GM23338 (cell line): ENCODE results near the gene DPH1. TPM values are rescaled to one million over a fixed set of nuclear protein-coding genes. Genes with fewer than 3 reads are reported as not detected.
A peak's percentile ranks its signal among the peaks of the same experiment; 100 is the strongest.

ENCODE experiments used
- ATAC-seq: fragments of 200-7000 bp; cut with Tn5 transposase; 3 replicates; pipeline ENCODE4 v1.9.1; 2020
- DNase-seq: peaks from one replicate; pipeline ENCODE4 v3.0.0-alpha.2; 2015; ENCODE audit warnings: low spot score
- H2AFZ ChIP-seq: fragments of 200-600 bp; sonication (generic); 2 replicates; pipeline ENCODE4 v1.8.0; 2016; ENCODE audit warnings: antibody characterized with exemption, mild to moderate bottlenecking, moderate library complexity
- H3F3A ChIP-seq: fragments of 200-600 bp; sonication (generic); replicated peaks from 2 replicates; pipeline ENCODE4 v1.8.0; 2017; ENCODE audit warnings: antibody characterized with exemption, mixed run types, low read depth
- H3K27ac ChIP-seq: fragments of 200-600 bp; sonication (generic); 2 replicates; pipeline ENCODE4 v1.6.1; 2016; ENCODE audit warnings: low read depth
- H3K27me3 ChIP-seq: fragments of 200-600 bp; sonication (generic); 2 replicates; pipeline ENCODE4 v1.8.0; 2016; ENCODE audit warnings: mild to moderate bottlenecking, mixed run types, moderate library complexity; ENCODE audit not compliant: insufficient read depth
- H3K36me3 ChIP-seq: fragments of 200-600 bp; sonication (generic); 2 replicates; pipeline ENCODE4 v1.8.0; 2016; ENCODE audit warnings: mild to moderate bottlenecking; ENCODE audit not compliant: insufficient read depth
- H3K4me1 ChIP-seq: fragments of 200-600 bp; sonication (generic); 2 replicates; pipeline ENCODE4 v1.8.0; 2016; ENCODE audit warnings: mild to moderate bottlenecking, moderate library complexity; ENCODE audit not compliant: insufficient read depth
- H3K4me2 ChIP-seq: fragments of 200-600 bp; sonication (generic); 2 replicates; pipeline ENCODE4 v1.7.1; 2017; ENCODE audit warnings: mixed run types
- H3K4me3 ChIP-seq: fragments of 200-600 bp; sonication (generic); 2 replicates; pipeline ENCODE4 v1.6.1; 2016; ENCODE audit warnings: mixed run types
- H3K79me2 ChIP-seq: fragments of 200-600 bp; sonication (generic); replicated peaks from 2 replicates; pipeline ENCODE4 v1.8.0; 2017; ENCODE audit warnings: mild to moderate bottlenecking; ENCODE audit not compliant: insufficient read depth
- H3K9me2 ChIP-seq: fragments of 200-600 bp; sonication (generic); 2 replicates; pipeline ENCODE4 v1.8.0; 2017; ENCODE audit not compliant: insufficient read depth
- H4K20me1 ChIP-seq: fragments of 200-600 bp; sonication (generic); replicated peaks from 2 replicates; pipeline ENCODE4 v1.8.0; 2017; ENCODE audit warnings: mild to moderate bottlenecking; ENCODE audit not compliant: insufficient read depth
- H3K27ac Mint-ChIP-seq: 2 replicates; pipeline ENCODE4 v1.8.0; 2020; ENCODE audit warnings: inconsistent platforms, mild to moderate bottlenecking, moderate library complexity, mixed read lengths
- H3K27me3 Mint-ChIP-seq: 3 replicates; pipeline ENCODE4 v1.8.0; 2022; ENCODE audit warnings: low read depth, mild to moderate bottlenecking, moderate library complexity, mixed read lengths, inconsistent platforms; ENCODE audit not compliant: insufficient read depth, poor library complexity
- H3K36me3 Mint-ChIP-seq: 3 replicates; pipeline ENCODE4 v1.8.0; 2021; ENCODE audit warnings: low read depth, mild to moderate bottlenecking, inconsistent platforms, moderate library complexity, mixed read lengths
- H3K4me1 Mint-ChIP-seq: 3 replicates; pipeline ENCODE4 v1.8.0; 2020; ENCODE audit warnings: mild to moderate bottlenecking, inconsistent platforms, mixed read lengths
- H3K4me3 Mint-ChIP-seq: 3 replicates; pipeline ENCODE4 v1.8.0; 2021; ENCODE audit warnings: moderate library complexity, mild to moderate bottlenecking, inconsistent platforms, mixed read lengths
- H3K9me3 Mint-ChIP-seq: 3 replicates; pipeline ENCODE4 v1.8.0; 2020; ENCODE audit warnings: moderate library complexity, mild to moderate bottlenecking, inconsistent platforms, mixed read lengths
- CREB1 ChIP-seq: fragments of 250-450 bp; sonication (Bioruptor Pico); IDR thresholded peaks from 2 replicates; pipeline ENCODE4 v1.5.0; 2020; ENCODE audit warnings: low read depth, mild to moderate bottlenecking, moderate library complexity
- ETS1 ChIP-seq: IDR thresholded peaks from 2 replicates; pipeline ENCODE4 v1.6.1; 2016; ENCODE audit warnings: antibody characterized with exemption
- EZH2phosphoT487 ChIP-seq: fragments of 200-600 bp; sonication (generic); IDR thresholded peaks from one replicate; pipeline ENCODE4 v1.8.1; 2018; ENCODE audit warnings: antibody characterized with exemption; ENCODE audit not compliant: unreplicated experiment
- POLR2AphosphoS5 ChIP-seq: IDR thresholded peaks from 2 replicates; pipeline ENCODE4 v1.6.1; 2016; ENCODE audit warnings: antibody characterized with exemption, low read depth
- REST ChIP-seq: IDR thresholded peaks from one replicate; pipeline ENCODE4 v1.6.1; 2018; ENCODE audit warnings: antibody characterized with exemption; ENCODE audit not compliant: unreplicated experiment
- STAT1 ChIP-seq: IDR thresholded peaks from one replicate; pipeline ENCODE4 v1.6.1; 2016; ENCODE audit warnings: antibody characterized with exemption; ENCODE audit not compliant: unreplicated experiment
- ZNF114 ChIP-seq: fragments of 250-450 bp; sonication (Bioruptor Pico); IDR thresholded peaks from 2 replicates; pipeline ENCODE4 v1.5.0; 2020; ENCODE audit warnings: mild to moderate bottlenecking, moderate library complexity
- polyA plus RNA-seq: library from polyadenylated mRNA; unstranded; fragments of >200 nt; fragmentation: Nextera tagmentation; extraction: Ambion mirVana; gene quantifications from 2 replicates; pipeline ENCODE4 v1.2.1, GENCODE V29; 2016
- total RNA-seq: library from RNA; depleted of rRNA; stranded (reverse); fragments of >200 nt; shearing (Covaris generic); gene quantifications from 2 replicates; pipeline ENCODE4 v1.2.3, GENCODE V29; 2014
- TF ChIP-seq, protein P1 (sequence below), 2 experiments: fragments of 200-600 bp in 1 of 2; sonication (generic) in 1 of 2; conservative IDR thresholded peaks; 2 replicates each; pipeline versions ENCODE4 v1.5.1 to v1.6.1; 2016 to 2017; ENCODE audit warnings: antibody characterized with exemption in 2 of 2, low read depth in 2 of 2, mild to moderate bottlenecking in 2 of 2, moderate library complexity in 1 of 2
- TF ChIP-seq, protein P2 (sequence below): fragments of 250-450 bp; sonication (Bioruptor Pico); IDR thresholded peaks from 2 replicates; pipeline ENCODE4 v1.5.0; 2020; ENCODE audit warnings: mild to moderate bottlenecking, moderate library complexity

The DPH1 gene
- total and polyA plus RNA-seq, 2 experiments from 2014 or later, result 11.8 to 28.2 TPM

GRCh38 chr17:2041561-2042389 lies 11.8 kb downstream of the DPH1 start, which contains the start of gene OVCA2:
Gene OVCA2, plus strand, starts transcription at chr17:2042022. Its CDS starts 26 bp downstream, at chr17:2042048.
- H3F3A ChIP-seq, result peaks cover 10% of the 10 kb centered on the region; the same call in 1 of the 2 replicates
- H2AFZ ChIP-seq, result peak within 1 kb of the TSS; percentile 92; the same call in 1 of the 2 replicates
- H4K20me1 ChIP-seq, result no peaks in the 10 kb centered on the region; the same call in 1 of the 2 replicates
- no peaks in the 10 kb centered on the region for H3K79me2 ChIP-seq
- H3K4me1 ChIP-seq, result peaks cover 7% of the 10 kb centered on the region
- Mint-ChIP-seq H3K4me3 (peak within 1 kb of the TSS; percentile 97), H3K4me1 (peaks cover 5% of the 10 kb centered on the region; the same call in 2 of the 3 replicates), H3K27ac (peak within 1 kb of the TSS; percentile 96), H3K36me3 (peaks cover 16% of the 10 kb centered on the region), H3K9me3 (no peaks in the 10 kb centered on the region), H3K27me3 (peaks cover 24% of the 10 kb centered on the region)
- H3K27ac ChIP-seq, result peak within 1 kb of the TSS; percentile 55
- peak; percentile 98 for DNase-seq
- H3K27me3 ChIP-seq, result peaks cover 17% of the 10 kb centered on the region; the same call in 1 of the 2 replicates
- no peaks in the 10 kb centered on the region for H3K9me2 ChIP-seq
- H3K4me2 ChIP-seq, result peak within 1 kb of the TSS; percentile 96
- TF ChIP-seq ZNF114 (CRISPR knock-in tag), result no peak
- TF ChIP-seq, protein P1, sequence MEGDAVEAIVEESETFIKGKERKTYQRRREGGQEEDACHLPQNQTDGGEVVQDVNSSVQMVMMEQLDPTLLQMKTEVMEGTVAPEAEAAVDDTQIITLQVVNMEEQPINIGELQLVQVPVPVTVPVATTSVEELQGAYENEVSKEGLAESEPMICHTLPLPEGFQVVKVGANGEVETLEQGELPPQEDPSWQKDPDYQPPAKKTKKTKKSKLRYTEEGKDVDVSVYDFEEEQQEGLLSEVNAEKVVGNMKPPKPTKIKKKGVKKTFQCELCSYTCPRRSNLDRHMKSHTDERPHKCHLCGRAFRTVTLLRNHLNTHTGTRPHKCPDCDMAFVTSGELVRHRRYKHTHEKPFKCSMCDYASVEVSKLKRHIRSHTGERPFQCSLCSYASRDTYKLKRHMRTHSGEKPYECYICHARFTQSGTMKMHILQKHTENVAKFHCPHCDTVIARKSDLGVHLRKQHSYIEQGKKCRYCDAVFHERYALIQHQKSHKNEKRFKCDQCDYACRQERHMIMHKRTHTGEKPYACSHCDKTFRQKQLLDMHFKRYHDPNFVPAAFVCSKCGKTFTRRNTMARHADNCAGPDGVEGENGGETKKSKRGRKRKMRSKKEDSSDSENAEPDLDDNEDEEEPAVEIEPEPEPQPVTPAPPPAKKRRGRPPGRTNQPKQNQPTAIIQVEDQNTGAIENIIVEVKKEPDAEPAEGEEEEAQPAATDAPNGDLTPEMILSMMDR (conservative IDR thresholded peaks at IDR 0.05; ENCODE audit: low read depth in 2 of 2), result peak; percentile 7 to 70; a peak in 2 of 4 replicates
- TF ChIP-seq STAT1, result no peak
- TF ChIP-seq REST, result peak; percentile 13
- TF ChIP-seq CREB1 (CRISPR knock-in tag), result peak; percentile 78
- TF ChIP-seq EZH2phosphoT487, result no peak
- peak; percentile 91 for TF ChIP-seq ETS1
- peak; percentile 66 for TF ChIP-seq POLR2AphosphoS5
- TF ChIP-seq, protein P2, sequence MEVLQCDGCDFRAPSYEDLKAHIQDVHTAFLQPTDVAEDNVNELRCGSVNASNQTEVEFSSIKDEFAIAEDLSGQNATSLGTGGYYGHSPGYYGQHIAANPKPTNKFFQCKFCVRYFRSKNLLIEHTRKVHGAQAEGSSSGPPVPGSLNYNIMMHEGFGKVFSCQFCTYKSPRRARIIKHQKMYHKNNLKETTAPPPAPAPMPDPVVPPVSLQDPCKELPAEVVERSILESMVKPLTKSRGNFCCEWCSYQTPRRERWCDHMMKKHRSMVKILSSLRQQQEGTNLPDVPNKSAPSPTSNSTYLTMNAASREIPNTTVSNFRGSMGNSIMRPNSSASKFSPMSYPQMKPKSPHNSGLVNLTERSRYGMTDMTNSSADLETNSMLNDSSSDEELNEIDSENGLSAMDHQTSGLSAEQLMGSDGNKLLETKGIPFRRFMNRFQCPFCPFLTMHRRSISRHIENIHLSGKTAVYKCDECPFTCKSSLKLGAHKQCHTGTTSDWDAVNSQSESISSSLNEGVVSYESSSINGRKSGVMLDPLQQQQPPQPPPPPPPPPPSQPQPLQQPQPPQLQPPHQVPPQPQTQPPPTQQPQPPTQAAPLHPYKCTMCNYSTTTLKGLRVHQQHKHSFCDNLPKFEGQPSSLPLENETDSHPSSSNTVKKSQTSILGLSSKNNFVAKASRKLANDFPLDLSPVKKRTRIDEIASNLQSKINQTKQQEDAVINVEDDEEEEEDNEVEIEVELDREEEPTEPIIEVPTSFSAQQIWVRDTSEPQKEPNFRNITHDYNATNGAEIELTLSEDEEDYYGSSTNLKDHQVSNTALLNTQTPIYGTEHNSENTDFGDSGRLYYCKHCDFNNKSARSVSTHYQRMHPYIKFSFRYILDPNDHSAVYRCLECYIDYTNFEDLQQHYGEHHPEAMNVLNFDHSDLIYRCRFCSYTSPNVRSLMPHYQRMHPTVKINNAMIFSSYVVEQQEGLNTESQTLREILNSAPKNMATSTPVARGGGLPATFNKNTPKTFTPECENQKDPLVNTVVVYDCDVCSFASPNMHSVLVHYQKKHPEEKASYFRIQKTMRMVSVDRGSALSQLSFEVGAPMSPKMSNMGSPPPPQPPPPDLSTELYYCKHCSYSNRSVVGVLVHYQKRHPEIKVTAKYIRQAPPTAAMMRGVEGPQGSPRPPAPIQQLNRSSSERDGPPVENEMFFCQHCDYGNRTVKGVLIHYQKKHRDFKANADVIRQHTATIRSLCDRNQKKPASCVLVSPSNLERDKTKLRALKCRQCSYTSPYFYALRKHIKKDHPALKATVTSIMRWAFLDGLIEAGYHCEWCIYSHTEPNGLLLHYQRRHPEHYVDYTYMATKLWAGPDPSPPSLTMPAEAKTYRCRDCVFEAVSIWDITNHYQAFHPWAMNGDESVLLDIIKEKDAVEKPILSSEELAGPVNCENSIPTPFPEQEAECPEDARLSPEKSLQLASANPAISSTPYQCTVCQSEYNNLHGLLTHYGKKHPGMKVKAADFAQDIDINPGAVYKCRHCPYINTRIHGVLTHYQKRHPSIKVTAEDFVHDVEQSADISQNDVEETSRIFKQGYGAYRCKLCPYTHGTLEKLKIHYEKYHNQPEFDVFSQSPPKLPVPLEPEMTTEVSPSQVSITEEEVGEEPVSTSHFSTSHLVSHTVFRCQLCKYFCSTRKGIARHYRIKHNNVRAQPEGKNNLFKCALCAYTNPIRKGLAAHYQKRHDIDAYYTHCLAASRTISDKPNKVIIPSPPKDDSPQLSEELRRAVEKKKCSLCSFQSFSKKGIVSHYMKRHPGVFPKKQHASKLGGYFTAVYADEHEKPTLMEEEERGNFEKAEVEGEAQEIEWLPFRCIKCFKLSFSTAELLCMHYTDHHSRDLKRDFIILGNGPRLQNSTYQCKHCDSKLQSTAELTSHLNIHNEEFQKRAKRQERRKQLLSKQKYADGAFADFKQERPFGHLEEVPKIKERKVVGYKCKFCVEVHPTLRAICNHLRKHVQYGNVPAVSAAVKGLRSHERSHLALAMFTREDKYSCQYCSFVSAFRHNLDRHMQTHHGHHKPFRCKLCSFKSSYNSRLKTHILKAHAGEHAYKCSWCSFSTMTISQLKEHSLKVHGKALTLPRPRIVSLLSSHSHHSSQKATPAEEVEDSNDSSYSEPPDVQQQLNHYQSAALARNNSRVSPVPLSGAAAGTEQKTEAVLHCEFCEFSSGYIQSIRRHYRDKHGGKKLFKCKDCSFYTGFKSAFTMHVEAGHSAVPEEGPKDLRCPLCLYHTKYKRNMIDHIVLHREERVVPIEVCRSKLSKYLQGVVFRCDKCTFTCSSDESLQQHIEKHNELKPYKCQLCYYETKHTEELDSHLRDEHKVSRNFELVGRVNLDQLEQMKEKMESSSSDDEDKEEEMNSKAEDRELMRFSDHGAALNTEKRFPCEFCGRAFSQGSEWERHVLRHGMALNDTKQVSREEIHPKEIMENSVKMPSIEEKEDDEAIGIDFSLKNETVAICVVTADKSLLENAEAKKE (CRISPR knock-in tag), result no peak
- peak within 1 kb of the TSS; percentile 87 for H3K4me3 ChIP-seq
- peaks cover 7% of the 10 kb centered on the region; the same call in 1 of the 2 replicates for H3K36me3 ChIP-seq
- ATAC-seq, result peak; percentile 91
